Measurements from ENCODE around the gene EFCC1. TPM values are rescaled to one million over a fixed set of nuclear protein-coding genes. Genes with fewer than 3 reads are reported as not detected.

Gene EFCC1
- total RNA-seq, 2 donors from 2014 or later, result 1.3 to 1.7 TPM

DNA sequence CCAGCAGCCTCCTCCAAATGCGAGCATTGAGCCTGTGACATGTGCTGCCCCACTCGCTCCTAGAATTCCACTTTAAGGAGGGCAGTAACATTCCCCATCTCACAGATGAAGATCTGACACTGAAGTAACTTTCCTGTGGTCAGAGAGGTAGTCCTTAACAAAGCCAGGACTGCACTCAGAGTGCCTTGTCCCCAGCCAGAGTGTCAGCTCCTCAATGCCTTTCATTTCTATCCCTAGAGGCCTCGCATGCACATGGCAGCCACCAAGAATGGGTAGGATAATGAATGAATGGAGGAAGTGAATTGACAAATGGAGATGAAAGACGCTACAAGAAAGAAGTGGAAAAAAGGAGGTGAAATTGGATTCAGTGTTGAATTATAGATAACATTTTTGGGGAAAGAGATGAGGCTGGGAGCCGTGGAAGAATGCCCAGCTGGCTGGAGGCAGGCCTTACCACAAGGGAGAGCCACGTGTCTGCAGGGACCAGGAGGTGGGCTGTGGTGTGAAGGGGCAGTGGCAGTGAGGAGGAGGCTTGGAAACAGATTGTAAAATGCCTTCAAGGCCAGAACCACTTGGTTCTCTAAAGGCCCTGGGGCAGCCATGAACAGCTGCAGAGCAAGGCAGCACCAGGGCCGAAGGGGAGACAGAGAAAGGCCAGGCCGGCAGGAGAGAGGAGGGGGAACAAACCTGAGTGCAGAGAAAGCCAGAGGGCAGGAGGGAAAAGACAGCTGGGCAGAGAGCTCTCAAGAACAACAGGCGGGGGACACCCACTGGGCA lies 17.6 kb upstream of the EFCC1 start:
- Histone ChIP-seq H3K9ac (ENCODE audit: low read depth in 2 of 2, low read length in 2 of 2) (no peak overlapping the region), H3K4me1 (no peaks in the 10 kb centered on the region), H3K27me3 (no peaks in the 10 kb centered on the region), H3K36me3 (no peaks in the 10 kb centered on the region), H3K9me3 (no peaks in the 10 kb centered on the region), H3K4me3 (no peak overlapping the region), H3K27ac (no peak overlapping the region)
- no peak for TF ChIP-seq CTCF (IDR thresholded peaks at IDR 0.05)
- intact Hi-C loops (cut with DNase I), result no loop called here
- DNase-seq, result no peak

- Histone ChIP-seq H3K4me3 (no peak overlapping the region), H3K27me3 (no peaks in the 10 kb centered on the region), H3K36me3 (no peaks in the 10 kb centered on the region), H3K9me3 (no peaks in the 10 kb centered on the region), H3K4me1 (no peaks in the 10 kb centered on the region), H3K9ac (ENCODE audit: low read depth in 2 of 2, low read length in 2 of 2) (no peak overlapping the region), H3K27ac (no peak overlapping the region)
- intact Hi-C loops (cut with DNase I), result no loop called here
- DNase-seq, result no peak
- no peak for TF ChIP-seq CTCF (IDR thresholded peaks at IDR 0.05)
Observed at GRCh38 chr3:128984596-128984995, 16.5 kb upstream of the EFCC1 start.

DNA sequence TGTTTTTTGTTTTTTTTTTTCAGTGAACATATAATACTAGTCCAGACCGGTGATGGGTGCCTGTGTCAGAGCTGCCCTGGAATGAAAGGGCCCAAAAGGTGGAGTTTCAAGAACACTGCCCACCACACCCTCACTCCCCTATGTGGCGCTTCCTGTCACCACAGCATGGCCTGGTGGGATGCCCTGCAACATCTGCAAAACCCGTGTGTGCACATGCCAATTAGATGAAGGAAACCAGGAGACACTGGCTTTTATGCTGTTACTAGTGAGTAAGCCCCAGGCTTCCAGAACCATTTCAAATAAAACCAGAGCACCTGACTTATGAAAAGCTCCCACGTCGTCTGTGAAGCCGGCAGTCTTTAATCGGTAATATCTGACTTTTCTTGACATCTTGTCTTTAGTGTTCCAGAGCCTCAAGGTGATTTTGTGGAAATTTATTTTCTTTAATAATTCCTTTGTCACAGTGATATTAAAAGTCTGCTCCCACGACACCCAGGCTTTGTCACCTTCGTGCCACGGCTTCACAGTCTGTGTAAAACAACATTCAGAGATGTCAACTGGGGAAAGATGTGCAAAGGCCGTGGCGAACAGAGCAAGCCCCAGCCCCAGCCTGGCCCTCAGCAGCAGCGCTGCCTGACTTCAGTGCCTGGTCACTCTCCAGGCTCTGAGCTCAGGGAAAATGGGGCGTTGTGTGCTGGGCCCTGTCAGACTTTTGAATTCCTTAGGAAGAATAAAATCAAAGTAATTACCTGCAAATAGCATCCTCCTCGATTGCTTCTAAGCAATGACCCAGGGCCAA lies 13.6 kb upstream of the EFCC1 start:
- TF ChIP-seq CTCF (IDR thresholded peaks at IDR 0.05), result no peak

DNA sequence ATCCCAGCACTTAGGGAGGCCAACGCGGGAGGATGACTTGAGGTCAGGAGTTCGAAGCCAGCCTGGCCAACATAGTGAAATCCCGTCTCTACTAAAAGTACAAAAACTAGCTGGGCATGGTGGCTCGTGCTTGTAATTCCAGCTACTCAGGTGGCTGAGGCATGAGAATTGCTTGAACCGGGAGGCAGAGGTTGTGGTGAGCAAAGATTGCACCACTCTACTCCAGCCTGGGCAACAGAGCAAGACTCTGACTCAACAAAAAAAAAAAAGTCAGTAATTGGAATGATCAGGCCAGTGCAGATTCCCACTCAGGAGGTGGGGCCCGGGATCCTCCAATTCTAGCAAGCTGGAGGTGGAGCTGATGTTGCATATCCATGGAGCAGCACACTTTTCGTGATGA lies 12.8 kb upstream of the EFCC1 start:
- no peak for DNase-seq
- TF ChIP-seq CTCF (IDR thresholded peaks at IDR 0.05), result no peak
- H3K4me1 ChIP-seq, result no peaks in the 10 kb centered on the region
- no peak overlapping the region for H3K27ac ChIP-seq
- H3K4me3 ChIP-seq, result no peak overlapping the region
- H3K27me3 ChIP-seq, result no peaks in the 10 kb centered on the region
- H3K9me3 ChIP-seq, result no peaks in the 10 kb centered on the region
- intact Hi-C loops (cut with DNase I), result no loop called here
- H3K9ac ChIP-seq (ENCODE audit: low read depth in 2 of 2, low read length in 2 of 2), result no peak overlapping the region
- H3K36me3 ChIP-seq, result no peaks in the 10 kb centered on the region

More for the DNA sequence above, 13.6 kb upstream of the EFCC1 start:
- no peak overlapping the region for H3K4me3 ChIP-seq
- H3K9ac ChIP-seq (ENCODE audit: low read depth in 2 of 2, low read length in 2 of 2), result no peak overlapping the region
- H3K36me3 ChIP-seq, result no peaks in the 10 kb centered on the region
- H3K4me1 ChIP-seq, result no peaks in the 10 kb centered on the region
- no peak overlapping the region for H3K27ac ChIP-seq
- DNase-seq, result no peak
- H3K9me3 ChIP-seq, result no peaks in the 10 kb centered on the region
- H3K27me3 ChIP-seq, result no peaks in the 10 kb centered on the region
- intact Hi-C loops (cut with DNase I), result no loop called here

DNA sequence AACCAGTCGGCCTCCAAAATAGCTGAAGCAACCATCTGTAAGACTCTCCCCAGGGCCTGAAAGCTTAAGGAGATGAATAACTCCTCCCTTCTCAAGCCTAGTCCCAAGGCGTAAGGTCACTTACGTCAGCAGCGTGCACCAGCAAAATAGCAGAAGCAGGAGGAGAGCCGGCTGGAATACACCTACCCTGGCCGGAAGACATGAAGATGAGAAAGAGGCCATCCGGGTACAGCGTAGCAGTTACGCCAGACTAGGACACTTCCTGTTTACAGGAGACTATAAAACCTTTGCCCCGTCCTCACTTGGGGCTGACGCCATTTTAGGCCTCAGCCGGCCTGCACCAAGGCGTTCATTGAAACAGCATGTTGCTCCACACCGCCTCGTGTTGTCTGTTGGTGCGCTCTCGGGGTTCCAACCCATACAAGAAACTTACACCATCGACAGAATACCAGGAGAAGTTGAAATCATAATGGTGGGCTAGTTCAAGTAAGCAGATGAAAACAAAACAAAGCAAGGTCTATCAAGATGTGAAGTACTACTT lies 9.7 kb upstream of the EFCC1 start:
- H3K4me3 ChIP-seq, result no peak overlapping the region
- intact Hi-C loops (cut with DNase I), result no loop called here
- no peak overlapping the region for H3K27ac ChIP-seq
- no peak for TF ChIP-seq CTCF (IDR thresholded peaks at IDR 0.05)
- no peaks in the 10 kb centered on the region for H3K9me3 ChIP-seq
- DNase-seq, result no peak
- H3K4me1 ChIP-seq, result peaks cover 4% of the 10 kb centered on the region
- H3K27me3 ChIP-seq, result no peaks in the 10 kb centered on the region
- no peak overlapping the region for H3K9ac ChIP-seq (ENCODE audit: low read depth in 2 of 2, low read length in 2 of 2)
- no peaks in the 10 kb centered on the region for H3K36me3 ChIP-seq
